Sigmoid colon (tissue), 4 donors: ENCODE measurements around the gene LUC7L2.

Source experiments
- CTCF ChIP-seq, 4 experiments: fragments of 450-650 bp in 3 of 4; fragments of 200-600 bp in 1 of 4; IDR thresholded peaks; one replicate each; pipeline ENCODE4 v1.5.1; 2016 to 2019; ENCODE audit warnings: antibody characterized with exemption in 4 of 4, mild to moderate bottlenecking in 3 of 4, moderate library complexity in 2 of 4
- EP300 ChIP-seq, 4 donors: sonication (generic); formaldehyde crosslinking; IDR thresholded peaks; one replicate each; pipeline ENCODE4 v1.6.1; 2017; ENCODE audit warnings: antibody characterized with exemption in 4 of 4
- POLR2A ChIP-seq, 2 donors: fragments of 450-650 bp; IDR thresholded peaks; one replicate each; pipeline ENCODE4 v1.6.1; 2016; ENCODE audit warnings: antibody characterized with exemption in 2 of 2, mild to moderate bottlenecking in 2 of 2, moderate library complexity in 2 of 2
- POLR2AphosphoS5 ChIP-seq, 4 donors: sonication (generic); formaldehyde crosslinking; IDR thresholded peaks; one replicate each; pipeline ENCODE4 v1.6.1; 2017; ENCODE audit warnings: antibody characterized with exemption in 4 of 4

- no peak for TF ChIP-seq CTCF (IDR thresholded peaks at IDR 0.05)
- no peak for TF ChIP-seq EP300 (IDR thresholded peaks at IDR 0.05)
- no peak for TF ChIP-seq POLR2AphosphoS5 (IDR thresholded peaks at IDR 0.05)
- TF ChIP-seq POLR2A (IDR thresholded peaks at IDR 0.05): no peak
Measured at GRCh38 chr7:139423091-139423490, 63.4 kb downstream of the LUC7L2 start.
